ENCODE data around the gene DRAP1.
A peak's percentile ranks its signal among the peaks of the same experiment; 100 is the strongest.

GRCh38 chr11:65884716-65885092, 34.5 kb upstream of the DRAP1 start:
- no peak for TF ChIP-seq NFE2L2 (conservative IDR thresholded peaks at IDR 0.05; ENCODE audit: low read length)
- no peak for TF ChIP-seq PBX3 (IDR thresholded peaks at IDR 0.05)
- peak; percentile 97 for TF ChIP-seq CTCF (IDR thresholded peaks at IDR 0.05)
- no peak for TF ChIP-seq USF2 (IDR thresholded peaks at IDR 0.05)
- no peak for TF ChIP-seq ELK1 (IDR thresholded peaks at IDR 0.05; ENCODE audit: low read depth, low read length)
- no peak for TF ChIP-seq POLR2A (IDR thresholded peaks at IDR 0.05; ENCODE audit: low read length)
- no peak for TF ChIP-seq KDM5A (IDR thresholded peaks at IDR 0.05)
- no peak for TF ChIP-seq RCOR1 (IDR thresholded peaks at IDR 0.05; ENCODE audit: low read depth, low read length)
- TF ChIP-seq MAZ (IDR thresholded peaks at IDR 0.05; ENCODE audit: borderline replicate concordance, low read depth, low read length) = 0 out of 2 replicates have a peak, but pooled peaks have one; percentile 43
- TF ChIP-seq ZC3H11A (IDR thresholded peaks at IDR 0.05) = no peak
- no peak for TF ChIP-seq NR3C1 (IDR thresholded peaks at IDR 0.05)
- TF ChIP-seq JUN (IDR thresholded peaks at IDR 0.05) = no peak
- TF ChIP-seq REST (IDR thresholded peaks at IDR 0.05) = no peak
- no peak for TF ChIP-seq MYC (IDR thresholded peaks at IDR 0.05; ENCODE audit: borderline replicate concordance, low read length)

Data from A549 (cell line).